ENCODE data around the gene SSNA1. TPM values are rescaled to one million over a fixed set of nuclear protein-coding genes. Genes with fewer than 3 reads are reported as not detected.

SSNA1 gene
- total RNA-seq, 2 donors from 2014 or later, result 114 to 124 TPM

- Histone ChIP-seq H3K27ac (no peak overlapping the region), H3K27me3 (replicated peaks; ENCODE audit: insufficient read depth) (no peaks in the 10 kb centered on the region), H3K4me1 (replicated peaks) (peaks cover 16% of the 10 kb centered on the region), H3K36me3 (peaks cover 19 to 39% of the 10 kb centered on the region in 2 donors), H3K4me3 (no peak overlapping the region), H3K9me3 (no peaks in the 10 kb centered on the region)
- TF ChIP-seq, protein P1, sequence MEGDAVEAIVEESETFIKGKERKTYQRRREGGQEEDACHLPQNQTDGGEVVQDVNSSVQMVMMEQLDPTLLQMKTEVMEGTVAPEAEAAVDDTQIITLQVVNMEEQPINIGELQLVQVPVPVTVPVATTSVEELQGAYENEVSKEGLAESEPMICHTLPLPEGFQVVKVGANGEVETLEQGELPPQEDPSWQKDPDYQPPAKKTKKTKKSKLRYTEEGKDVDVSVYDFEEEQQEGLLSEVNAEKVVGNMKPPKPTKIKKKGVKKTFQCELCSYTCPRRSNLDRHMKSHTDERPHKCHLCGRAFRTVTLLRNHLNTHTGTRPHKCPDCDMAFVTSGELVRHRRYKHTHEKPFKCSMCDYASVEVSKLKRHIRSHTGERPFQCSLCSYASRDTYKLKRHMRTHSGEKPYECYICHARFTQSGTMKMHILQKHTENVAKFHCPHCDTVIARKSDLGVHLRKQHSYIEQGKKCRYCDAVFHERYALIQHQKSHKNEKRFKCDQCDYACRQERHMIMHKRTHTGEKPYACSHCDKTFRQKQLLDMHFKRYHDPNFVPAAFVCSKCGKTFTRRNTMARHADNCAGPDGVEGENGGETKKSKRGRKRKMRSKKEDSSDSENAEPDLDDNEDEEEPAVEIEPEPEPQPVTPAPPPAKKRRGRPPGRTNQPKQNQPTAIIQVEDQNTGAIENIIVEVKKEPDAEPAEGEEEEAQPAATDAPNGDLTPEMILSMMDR (IDR thresholded peaks at IDR 0.05), result no peak
- TF ChIP-seq POLR2A (IDR thresholded peaks at IDR 0.05) (no peak), POLR2AphosphoS5 (IDR thresholded peaks at IDR 0.05) (no peak)
- WGBS, result 92% methylated on average over 27 of the region's 27 CpGs
- no peak for DNase-seq (ENCODE audit: low spot score)
- intact Hi-C loops (cut with DNase I), result no loop called here
Measured at GRCh38 chr9:137183980-137184595, 4.4 kb upstream of the SSNA1 start.

- no peaks in the 10 kb centered on the region for H3K27me3 ChIP-seq (replicated peaks; ENCODE audit: insufficient read depth)
- H3K4me1 ChIP-seq (replicated peaks), result peaks cover 25% of the 10 kb centered on the region
- 93% methylated on average over 48 of the region's 48 CpGs for WGBS
- H3K27ac ChIP-seq, result no peak overlapping the region
- H3K9me3 ChIP-seq, result no peaks in the 10 kb centered on the region
- TF ChIP-seq POLR2AphosphoS5 (IDR thresholded peaks at IDR 0.05), result no peak
- TF ChIP-seq POLR2A (IDR thresholded peaks at IDR 0.05), result no peak
- TF ChIP-seq, protein P1 (IDR thresholded peaks at IDR 0.05), result no peak
- H3K36me3 ChIP-seq, result peaks cover 19 to 33% of the 10 kb centered on the region in 2 donors
- no peak for DNase-seq (ENCODE audit: low spot score)
- intact Hi-C loops (cut with DNase I), result no loop called here
- H3K4me3 ChIP-seq, result no peak overlapping the region
Measured at GRCh38 chr9:137184881-137185660, 3.4 kb upstream of the SSNA1 start.

DNA sequence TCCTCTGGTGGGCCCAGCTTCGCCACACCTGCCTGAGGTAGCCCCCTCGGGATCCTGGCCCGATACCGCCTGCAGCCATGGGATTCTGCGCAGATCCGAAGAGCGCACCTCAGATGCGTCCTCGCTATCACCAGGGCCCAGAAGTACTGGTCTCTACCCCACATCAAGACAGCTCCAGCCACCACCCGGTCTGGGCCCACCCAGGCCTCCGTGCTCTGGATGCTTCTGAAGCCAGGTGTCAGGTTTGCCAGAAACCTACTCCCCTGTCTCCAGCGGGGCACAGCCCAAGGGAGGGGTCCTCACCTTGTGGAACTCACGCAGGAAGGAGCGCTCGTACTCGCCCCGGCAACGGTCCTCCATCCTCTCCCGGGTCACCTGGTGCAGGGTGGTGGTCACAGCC, 2.6 kb upstream of the SSNA1 start:
- WGBS, result 92% methylated on average over 18 of the region's 19 CpGs
- peaks cover 14 to 25% of the 10 kb centered on the region in 2 donors for H3K36me3 ChIP-seq
- H3K4me3 ChIP-seq, result no peak overlapping the region
- H3K27me3 ChIP-seq (replicated peaks; ENCODE audit: insufficient read depth), result no peaks in the 10 kb centered on the region
- H3K9me3 ChIP-seq, result no peaks in the 10 kb centered on the region
- no peak overlapping the region for H3K27ac ChIP-seq
- DNase-seq (ENCODE audit: low spot score), result no peak
- TF ChIP-seq, protein P1 (IDR thresholded peaks at IDR 0.05), result no peak
- TF ChIP-seq POLR2AphosphoS5 (IDR thresholded peaks at IDR 0.05), result no peak
- no peak for TF ChIP-seq POLR2A (IDR thresholded peaks at IDR 0.05)
- peaks cover 27% of the 10 kb centered on the region for H3K4me1 ChIP-seq (replicated peaks)
- intact Hi-C loops (cut with DNase I), result no loop called here

DNA sequence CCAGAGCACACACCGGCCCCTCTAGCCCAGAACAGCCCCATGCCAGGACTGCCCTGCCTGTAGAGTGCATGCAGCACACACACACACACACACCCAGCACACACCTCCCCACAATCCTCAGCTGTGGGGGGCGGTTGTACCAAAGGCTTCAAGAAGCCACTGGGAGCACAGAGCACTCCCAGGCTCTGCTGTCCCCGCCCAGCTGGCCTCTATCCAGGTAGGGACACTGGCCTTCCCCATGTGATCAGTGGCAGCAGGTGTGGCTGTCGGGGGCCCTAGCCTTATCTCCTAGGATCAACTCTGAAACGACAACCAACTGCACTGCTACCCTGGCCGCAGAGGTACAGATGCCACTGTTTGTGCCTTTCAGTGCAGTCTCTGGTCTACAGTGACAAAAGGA, 2.1 kb upstream of the SSNA1 start:
- no peak for TF ChIP-seq POLR2A (IDR thresholded peaks at IDR 0.05)
- TF ChIP-seq, protein P1 (IDR thresholded peaks at IDR 0.05), result no peak
- TF ChIP-seq POLR2AphosphoS5 (IDR thresholded peaks at IDR 0.05), result no peak
- H3K36me3 ChIP-seq, result peaks cover 10 to 22% of the 10 kb centered on the region in 2 donors
- peaks cover 27% of the 10 kb centered on the region for H3K4me1 ChIP-seq (replicated peaks)
- 76% methylated on average over 5 of the region's 6 CpGs for WGBS
- H3K4me3 ChIP-seq, result no peak overlapping the region
- DNase-seq (ENCODE audit: low spot score), result no peak
- no peak overlapping the region for H3K27ac ChIP-seq
- intact Hi-C loops (cut with DNase I), result no loop called here
- H3K9me3 ChIP-seq, result no peaks in the 10 kb centered on the region
- no peaks in the 10 kb centered on the region for H3K27me3 ChIP-seq (replicated peaks; ENCODE audit: insufficient read depth)
